Fibroblast of lung (primary cell): ENCODE measurements around the gene DUSP16. TPM values are rescaled to one million over a fixed set of nuclear protein-coding genes. Genes with fewer than 3 reads are reported as not detected.
A peak's percentile ranks its signal among the peaks of the same experiment; 100 is the strongest.

Experiments used
- DNase-seq, 2 donors: peaks; one replicate each; pipeline versions ENCODE4 v3.0.0 to v3.0.0-alpha.2; 2010; ENCODE audit warnings: low read depth in 2 of 2
- H2AFZ ChIP-seq: 2 replicates; pipeline ENCODE4 v1.5.1; 2012; ENCODE audit warnings: low read length, control low read depth, inconsistent platforms
- H3K27ac ChIP-seq: 2 replicates; pipeline ENCODE4 v1.5.1; 2011; ENCODE audit warnings: low read length, control low read depth; ENCODE audit not compliant: insufficient read depth
- H3K27me3 ChIP-seq: 2 replicates; pipeline ENCODE4 v1.5.1; 2011; ENCODE audit warnings: mild to moderate bottlenecking, low read length; ENCODE audit not compliant: control insufficient read depth, insufficient read depth
- H3K36me3 ChIP-seq: 2 replicates; pipeline ENCODE4 v1.5.1; 2011; ENCODE audit warnings: low read length; ENCODE audit not compliant: control insufficient read depth, insufficient read depth
- H3K4me1 ChIP-seq: 2 replicates; pipeline ENCODE4 v1.5.1; 2011; ENCODE audit warnings: low read length; ENCODE audit not compliant: control insufficient read depth, insufficient read depth; ENCODE audit errors: extremely low read depth
- H3K4me2 ChIP-seq: 2 replicates; pipeline ENCODE4 v1.5.1; 2011; ENCODE audit warnings: low read length, control low read depth; ENCODE audit not compliant: insufficient read depth; ENCODE audit errors: extremely low read depth
- H3K4me3 ChIP-seq, 4 experiments: fragments of 200-600 bp in 1 of 4; sonication (generic) in 1 of 4; replicated peaks in 1 of 4; 2 replicates each; pipeline ENCODE4 v1.5.1; 2011 to 2016; ENCODE audit warnings: low read length in 4 of 4, low read depth in 3 of 4, mild to moderate bottlenecking in 3 of 4, control low read depth in 2 of 4, inconsistent platforms in 1 of 4, mixed read lengths in 1 of 4; ENCODE audit not compliant: insufficient read depth in 1 of 4; ENCODE audit errors: control extremely low read depth in 1 of 4
- H3K79me2 ChIP-seq: 2 replicates; pipeline ENCODE4 v1.5.1; 2012; ENCODE audit warnings: mild to moderate bottlenecking, low read length, inconsistent platforms; ENCODE audit not compliant: control insufficient read depth, insufficient read depth
- H3K9ac ChIP-seq: 2 replicates; pipeline ENCODE4 v1.5.1; 2011; ENCODE audit warnings: mild to moderate bottlenecking, low read length, control low read depth; ENCODE audit not compliant: insufficient read depth
- H3K9me3 ChIP-seq: 2 replicates; pipeline ENCODE4 v1.5.1; 2012; ENCODE audit warnings: low read depth, low read length; ENCODE audit not compliant: control insufficient read depth, insufficient read depth
- H4K20me1 ChIP-seq: 2 replicates; pipeline ENCODE4 v1.5.1; 2011; ENCODE audit warnings: low read length; ENCODE audit not compliant: control insufficient read depth, insufficient read depth; ENCODE audit errors: extremely low read depth
- CTCF ChIP-seq, 2 donors: IDR thresholded peaks in 1 of 2; conservative IDR thresholded peaks in 1 of 2; 1 replicate in 1 of 2; 2 replicates in 1 of 2; pipeline ENCODE4 v1.5.1; 2011 to 2012; ENCODE audit warnings: low read length in 2 of 2, control low read depth in 1 of 2, inconsistent platforms in 1 of 2, low read depth in 1 of 2, mild to moderate bottlenecking in 1 of 2
- EZH2 ChIP-seq: IDR thresholded peaks from 2 replicates; pipeline ENCODE4 v1.5.1; 2012; ENCODE audit warnings: low read length, control low read depth, mild to moderate bottlenecking; ENCODE audit errors: missing control alignments
- polyA plus RNA-seq, 2 donors: library from polyadenylated mRNA; depleted of rRNA in 1 of 2; stranded (reverse) in 1 of 2; unstranded in 1 of 2; fragments of >200 nt; gene quantifications; 2 replicates each; pipeline ENCODE4 v1.2.1, GENCODE V29; 2011 to 2012; ENCODE audit warnings: missing spikeins in 1 of 2
- total RNA-seq: library from RNA; depleted of rRNA; stranded (reverse); fragments of >200 nt; gene quantifications from 2 replicates; pipeline ENCODE4 v1.2.1, GENCODE V29; 2014

DUSP16 gene
- total and polyA plus RNA-seq, 2 donors (not counting 1 experiment from before 2014, with no cell fraction given), result 9.4 to 15.2 TPM

DNA sequence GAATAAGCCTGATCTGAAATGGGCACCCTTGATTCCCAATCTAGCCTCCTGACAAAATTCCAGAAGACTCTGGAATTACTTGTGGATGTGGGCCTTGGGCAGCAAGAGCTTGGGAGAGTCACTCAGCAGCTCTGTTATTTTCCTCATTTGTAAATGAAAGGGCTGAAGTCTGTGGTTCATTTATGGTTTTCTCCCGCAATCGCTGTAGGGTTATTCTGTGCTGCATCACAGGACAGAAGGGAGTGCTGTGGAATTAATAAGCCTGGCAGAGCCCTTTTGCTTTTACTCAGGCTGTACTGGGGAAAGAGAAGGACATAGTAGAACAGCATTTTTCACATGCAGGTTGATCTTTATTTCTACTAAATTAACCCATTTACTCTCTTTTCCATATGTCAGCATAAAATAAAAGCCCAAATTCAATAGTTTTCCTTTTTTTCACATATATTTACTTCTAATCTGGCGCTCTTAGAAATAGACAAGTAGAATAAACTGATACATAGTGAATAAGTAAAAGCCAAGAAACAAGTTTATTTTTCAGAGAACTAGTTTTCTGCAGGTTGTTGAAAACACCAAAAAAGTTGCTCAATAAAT is 49.2 kb downstream of the DUSP16 start:
- Histone ChIP-seq H3K4me2 (no peak overlapping the region), H2AFZ (no peak overlapping the region), H3K4me3 (no peak overlapping the region), H3K27ac (no peak overlapping the region), H3K4me1 (peaks cover 10% of the 10 kb centered on the region), H4K20me1 (no peaks in the 10 kb centered on the region), H3K27me3 (no peaks in the 10 kb centered on the region), H3K9ac (no peak overlapping the region), H3K9me3 (no peaks in the 10 kb centered on the region), H3K36me3 (no peaks in the 10 kb centered on the region), H3K79me2 (no peaks in the 10 kb centered on the region)
- no peak for DNase-seq
- TF ChIP-seq CTCF (conservative IDR thresholded peaks at IDR 0.05 in 1 of 2, IDR thresholded peaks at IDR 0.05 in 1 of 2; ENCODE audit: low read depth in 1 of 2, low read length in 2 of 2), result no peak
- no peak for TF ChIP-seq EZH2

DNA sequence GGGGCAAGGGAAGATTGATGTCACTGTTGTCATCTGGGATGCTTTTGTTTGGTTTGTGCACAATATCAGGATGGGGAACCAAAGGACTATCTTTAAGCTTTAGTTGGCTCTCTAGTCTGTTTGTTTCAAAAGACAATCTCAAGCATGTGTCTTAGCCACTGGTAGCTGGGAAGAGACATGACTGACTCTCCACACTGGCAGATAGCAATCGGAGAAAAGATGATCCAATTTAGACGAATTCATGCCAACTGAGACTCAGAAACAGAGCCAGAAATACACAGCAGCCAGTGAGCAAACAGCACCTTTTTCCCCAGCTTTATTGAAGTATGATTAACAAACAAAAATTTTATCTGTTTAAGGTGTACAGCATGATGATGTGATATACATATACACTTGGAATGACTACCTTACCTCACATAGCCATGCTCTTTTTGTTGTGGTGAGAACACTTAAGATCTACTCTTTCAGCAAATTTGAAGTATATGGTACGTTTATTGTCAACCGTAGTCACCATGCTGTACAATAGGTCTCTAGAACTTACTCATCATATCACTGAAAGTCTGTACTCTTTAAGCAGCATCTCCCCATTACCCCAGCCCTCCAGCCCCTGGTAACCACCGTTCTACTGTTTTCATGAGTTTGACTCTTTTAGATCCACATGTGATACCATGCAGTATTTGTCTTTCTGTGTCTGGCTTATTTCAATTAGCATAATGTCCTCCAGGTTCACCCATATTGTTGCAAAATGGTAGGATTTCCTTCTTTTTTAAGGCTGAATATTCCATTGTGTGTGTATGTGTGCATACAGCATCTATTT is 50.6 kb downstream of the DUSP16 start:
- Histone ChIP-seq H3K9ac (no peak overlapping the region), H3K36me3 (no peaks in the 10 kb centered on the region), H2AFZ (no peak overlapping the region), H3K27ac (no peak overlapping the region), H3K27me3 (no peaks in the 10 kb centered on the region), H3K79me2 (no peaks in the 10 kb centered on the region), H3K4me1 (peaks cover 13% of the 10 kb centered on the region), H4K20me1 (no peaks in the 10 kb centered on the region), H3K4me3 (no peak overlapping the region), H3K9me3 (no peaks in the 10 kb centered on the region), H3K4me2 (no peak overlapping the region)
- no peak for DNase-seq
- TF ChIP-seq EZH2 (no peak), CTCF (conservative IDR thresholded peaks at IDR 0.05 in 1 of 2, IDR thresholded peaks at IDR 0.05 in 1 of 2; ENCODE audit: low read depth in 1 of 2, low read length in 2 of 2) (no peak)

DNA sequence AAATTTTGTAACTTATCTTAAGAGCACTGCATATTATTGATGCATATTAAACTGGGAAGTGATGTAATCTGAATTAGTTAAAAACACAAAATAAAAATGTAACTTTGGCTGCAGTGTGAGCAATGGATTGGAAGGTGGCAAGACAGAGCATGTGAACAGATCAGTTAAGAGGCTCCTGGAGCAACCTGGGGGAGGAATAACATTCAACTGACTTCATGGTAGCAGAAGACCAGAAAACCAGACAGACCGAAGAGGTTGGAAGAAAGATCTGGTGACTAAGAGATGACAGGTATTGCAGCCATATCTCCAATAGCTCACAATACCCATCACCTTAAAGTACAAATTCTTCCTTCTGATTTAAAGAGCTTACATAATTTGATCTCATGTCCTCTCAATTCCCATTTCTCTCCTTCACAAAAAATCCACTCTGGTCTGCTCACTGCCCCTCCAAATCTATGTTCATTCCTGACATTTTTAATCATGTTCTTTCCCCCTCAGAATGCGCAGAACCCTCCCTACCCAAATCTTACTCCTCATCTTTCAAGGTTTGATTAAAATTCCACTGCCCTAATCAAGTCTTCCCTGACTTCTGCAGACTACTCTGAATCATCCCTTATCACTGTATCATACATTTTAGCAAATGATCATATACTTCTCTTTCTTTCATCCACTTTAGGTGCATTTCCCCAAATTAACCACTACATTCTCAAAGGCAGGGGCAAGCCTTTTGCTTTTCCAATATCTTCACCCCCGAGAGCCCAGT is 51.5 kb downstream of the DUSP16 start:
- no peak overlapping the region for H3K4me3 ChIP-seq
- H3K9me3 ChIP-seq, result no peaks in the 10 kb centered on the region
- H3K9ac ChIP-seq, result no peak overlapping the region
- no peak overlapping the region for H2AFZ ChIP-seq
- TF ChIP-seq EZH2 (no peak), CTCF (conservative IDR thresholded peaks at IDR 0.05 in 1 of 2, IDR thresholded peaks at IDR 0.05 in 1 of 2; ENCODE audit: low read depth in 1 of 2, low read length in 2 of 2) (no peak)
- no peaks in the 10 kb centered on the region for H3K36me3 ChIP-seq
- H3K4me1 ChIP-seq, result peaks cover 13% of the 10 kb centered on the region
- no peak overlapping the region for H3K27ac ChIP-seq
- no peaks in the 10 kb centered on the region for H4K20me1 ChIP-seq
- H3K4me2 ChIP-seq, result no peak overlapping the region
- no peaks in the 10 kb centered on the region for H3K27me3 ChIP-seq
- H3K79me2 ChIP-seq, result no peaks in the 10 kb centered on the region
- DNase-seq, result peak in 1 of 2 donors; percentile 45
